ENCODE data around the gene TSPYL6. TPM values are rescaled to one million over a fixed set of nuclear protein-coding genes. Genes with fewer than 3 reads are reported as not detected.

TSPYL6 gene
- total and polyA plus RNA-seq, 12 donors: 0.11 TPM; not detected in 11

GRCh38 chr2:54233832-54234649 lies 22.0 kb downstream of the TSPYL6 start:
- Histone ChIP-seq H3K27me3 (no peaks in the 10 kb centered on the region), H3K4me1 (replicated peaks in 1 of 2) (peaks cover 0 to 5% of the 10 kb centered on the region in 2 donors), H3K27ac (no peak overlapping the region), H3K4me3 (no peak overlapping the region), H3K9me3 (replicated peaks in 1 of 3) (no peaks in the 10 kb centered on the region), H3K36me3 (replicated peaks in 1 of 2) (no peaks in the 10 kb centered on the region)
- DNase-seq: no peak
- intact Hi-C loops (cut with DNase I): no loop called here
- WGBS, 4 donors: 62 to 72% (median 68%) methylated on average over 4 of the region's 4 CpGs
- TF ChIP-seq CTCF (IDR thresholded peaks at IDR 0.05) (no peak), POLR2A (IDR thresholded peaks at IDR 0.05) (no peak)

GRCh38 chr2:54228945-54229344 lies 27.1 kb downstream of the TSPYL6 start:
- no peaks in the 10 kb centered on the region for H3K27me3 ChIP-seq
- 70 to 81% (median 77%) methylated on average over 2 of the region's 2 CpGs for WGBS, 4 donors
- no peak overlapping the region for H3K4me3 ChIP-seq
- H3K27ac ChIP-seq: no peak overlapping the region
- no peaks in the 10 kb centered on the region for H3K9me3 ChIP-seq (replicated peaks in 1 of 3)
- H3K4me1 ChIP-seq (replicated peaks in 1 of 2): peaks cover 0 to 14% of the 10 kb centered on the region in 2 donors
- peak in 6 of 7 donors; percentile 15 to 63 (median 36) for DNase-seq
- intact Hi-C loops (cut with DNase I): no loop called here
- no peak for TF ChIP-seq CTCF (IDR thresholded peaks at IDR 0.05)
- TF ChIP-seq POLR2A (IDR thresholded peaks at IDR 0.05): no peak
- H3K36me3 ChIP-seq (replicated peaks in 1 of 2): no peaks in the 10 kb centered on the region

- TF ChIP-seq CTCF (IDR thresholded peaks at IDR 0.05) (no peak), POLR2A (IDR thresholded peaks at IDR 0.05) (no peak)
- no peaks in the 10 kb centered on the region for H3K27me3 ChIP-seq
Measured at GRCh38 chr2:54227798-54228197, 28.2 kb downstream of the TSPYL6 start.

GRCh38 chr2:54226260-54226659 lies 29.8 kb downstream of the TSPYL6 start:
- 65 to 72% (median 71%) methylated on average over 2 of the region's 2 CpGs for WGBS, 4 donors

More at GRCh38 chr2:54227798-54228197, 28.2 kb downstream of the TSPYL6 start:
- Histone ChIP-seq H3K4me3 (no peak overlapping the region), H3K27ac (no peak overlapping the region), H3K36me3 (replicated peaks in 1 of 2) (no peaks in the 10 kb centered on the region), H3K9me3 (replicated peaks in 1 of 3) (no peaks in the 10 kb centered on the region), H3K4me1 (replicated peaks in 1 of 2) (peaks cover 0 to 14% of the 10 kb centered on the region in 2 donors)
- intact Hi-C loops (cut with DNase I): no loop called here
- no peak for DNase-seq

More at GRCh38 chr2:54226260-54226659, 29.8 kb downstream of the TSPYL6 start:
- no peak for DNase-seq
- intact Hi-C loops (cut with DNase I): no loop called here
- Histone ChIP-seq H3K36me3 (replicated peaks in 1 of 2) (no peaks in the 10 kb centered on the region), H3K4me3 (no peak overlapping the region), H3K9me3 (replicated peaks in 1 of 3) (no peaks in the 10 kb centered on the region), H3K4me1 (replicated peaks in 1 of 2) (peaks cover 0 to 14% of the 10 kb centered on the region in 2 donors), H3K27me3 (no peaks in the 10 kb centered on the region), H3K27ac (peak overlapping the region in 1 of 5 donors; percentile 9)
- TF ChIP-seq POLR2A (IDR thresholded peaks at IDR 0.05) (no peak), CTCF (IDR thresholded peaks at IDR 0.05) (no peak)
